PFSK-1 (cell line): ENCODE data around the gene DNAH17.

Experiments
- FOXP2 ChIP-seq: optimal IDR thresholded peaks from 2 replicates; pipeline ENCODE3; 2011; ENCODE audit warnings: borderline replicate concordance, control low read depth, inconsistent platforms; ENCODE audit not compliant: insufficient read depth; ENCODE audit errors: extremely low read length, extremely low read depth
- POLR2AphosphoS5 ChIP-seq: IDR thresholded peaks from 2 replicates; pipeline ENCODE4 v1.6.1; 2012; ENCODE audit warnings: low read depth, mild to moderate bottlenecking, control low read depth, low read length, moderate library complexity
- REST ChIP-seq, 2 experiments: IDR thresholded peaks; 2 replicates each; pipeline versions ENCODE4 v1.6.1 to v1.8.0; 2011 to 2012; ENCODE audit warnings: low read depth in 2 of 2, low read length in 2 of 2, control low read depth in 1 of 2, inconsistent platforms in 1 of 2, mild to moderate bottlenecking in 1 of 2, moderate library complexity in 1 of 2; ENCODE audit not compliant: insufficient read depth in 1 of 2
- SIN3A ChIP-seq: IDR thresholded peaks from 2 replicates; pipeline ENCODE4 v1.6.1; 2012; ENCODE audit warnings: mild to moderate bottlenecking, low read length, moderate library complexity, borderline replicate concordance; ENCODE audit not compliant: insufficient read depth
- TAF1 ChIP-seq: IDR thresholded peaks from 2 replicates; pipeline ENCODE4 v1.6.1; 2012; ENCODE audit warnings: low read length, control low read depth, borderline replicate concordance; ENCODE audit not compliant: insufficient read depth

DNAH17 gene

GRCh38 chr17:78575899-78576298 is 1.3 kb downstream of the DNAH17 start:
- TF ChIP-seq REST (IDR thresholded peaks at IDR 0.05; ENCODE audit: insufficient read depth in 1 of 2, low read depth in 2 of 2, low read length in 2 of 2) (no peak), TAF1 (no peak), FOXP2 (no peak), SIN3A (no peak)

GRCh38 chr17:78575340-78575739 is 1.9 kb downstream of the DNAH17 start:
- TF ChIP-seq POLR2AphosphoS5 (no peak), FOXP2 (no peak), TAF1 (no peak), REST (IDR thresholded peaks at IDR 0.05; ENCODE audit: insufficient read depth in 1 of 2, low read depth in 2 of 2, low read length in 2 of 2) (no peak), SIN3A (no peak)

- TF ChIP-seq TAF1 (no peak), SIN3A (no peak), POLR2AphosphoS5 (no peak), FOXP2 (no peak), REST (IDR thresholded peaks at IDR 0.05; ENCODE audit: insufficient read depth in 1 of 2, low read depth in 2 of 2, low read length in 2 of 2) (no peak)
These were observed 3.2 kb downstream of the DNAH17 start for GRCh38 chr17:78573955-78574354.

GRCh38 chr17:78572239-78573205 is 4.7 kb downstream of the DNAH17 start:
- TF ChIP-seq SIN3A (no peak), FOXP2 (no peak), POLR2AphosphoS5 (no peak), REST (IDR thresholded peaks at IDR 0.05; ENCODE audit: insufficient read depth in 1 of 2, low read depth in 2 of 2, low read length in 2 of 2) (no peak), TAF1 (no peak)

GRCh38 chr17:78571329-78571728 is 5.9 kb downstream of the DNAH17 start:
- no peak for TF ChIP-seq TAF1
- TF ChIP-seq POLR2AphosphoS5, result no peak
- no peak for TF ChIP-seq FOXP2
- TF ChIP-seq SIN3A, result no peak
- no peak for TF ChIP-seq REST (IDR thresholded peaks at IDR 0.05; ENCODE audit: insufficient read depth in 1 of 2, low read depth in 2 of 2, low read length in 2 of 2)
